ENCODE results near the gene CCNI2. TPM values are rescaled to one million over a fixed set of nuclear protein-coding genes. Genes with fewer than 3 reads are reported as not detected.

CCNI2 gene
- total RNA-seq, 1 experiment from 2014 or later, result 1.4 TPM

- TF ChIP-seq, protein P1, sequence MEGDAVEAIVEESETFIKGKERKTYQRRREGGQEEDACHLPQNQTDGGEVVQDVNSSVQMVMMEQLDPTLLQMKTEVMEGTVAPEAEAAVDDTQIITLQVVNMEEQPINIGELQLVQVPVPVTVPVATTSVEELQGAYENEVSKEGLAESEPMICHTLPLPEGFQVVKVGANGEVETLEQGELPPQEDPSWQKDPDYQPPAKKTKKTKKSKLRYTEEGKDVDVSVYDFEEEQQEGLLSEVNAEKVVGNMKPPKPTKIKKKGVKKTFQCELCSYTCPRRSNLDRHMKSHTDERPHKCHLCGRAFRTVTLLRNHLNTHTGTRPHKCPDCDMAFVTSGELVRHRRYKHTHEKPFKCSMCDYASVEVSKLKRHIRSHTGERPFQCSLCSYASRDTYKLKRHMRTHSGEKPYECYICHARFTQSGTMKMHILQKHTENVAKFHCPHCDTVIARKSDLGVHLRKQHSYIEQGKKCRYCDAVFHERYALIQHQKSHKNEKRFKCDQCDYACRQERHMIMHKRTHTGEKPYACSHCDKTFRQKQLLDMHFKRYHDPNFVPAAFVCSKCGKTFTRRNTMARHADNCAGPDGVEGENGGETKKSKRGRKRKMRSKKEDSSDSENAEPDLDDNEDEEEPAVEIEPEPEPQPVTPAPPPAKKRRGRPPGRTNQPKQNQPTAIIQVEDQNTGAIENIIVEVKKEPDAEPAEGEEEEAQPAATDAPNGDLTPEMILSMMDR (IDR thresholded peaks at IDR 0.05 in 2 of 3, conservative IDR thresholded peaks at IDR 0.05 in 1 of 3; ENCODE audit: borderline replicate concordance in 1 of 3, insufficient read depth in 1 of 3, low read depth in 2 of 3, low read length in 2 of 3), result no peak
- no peak for TF ChIP-seq RAD21 (IDR thresholded peaks at IDR 0.05; ENCODE audit: low read depth)
- TF ChIP-seq, protein P2, sequence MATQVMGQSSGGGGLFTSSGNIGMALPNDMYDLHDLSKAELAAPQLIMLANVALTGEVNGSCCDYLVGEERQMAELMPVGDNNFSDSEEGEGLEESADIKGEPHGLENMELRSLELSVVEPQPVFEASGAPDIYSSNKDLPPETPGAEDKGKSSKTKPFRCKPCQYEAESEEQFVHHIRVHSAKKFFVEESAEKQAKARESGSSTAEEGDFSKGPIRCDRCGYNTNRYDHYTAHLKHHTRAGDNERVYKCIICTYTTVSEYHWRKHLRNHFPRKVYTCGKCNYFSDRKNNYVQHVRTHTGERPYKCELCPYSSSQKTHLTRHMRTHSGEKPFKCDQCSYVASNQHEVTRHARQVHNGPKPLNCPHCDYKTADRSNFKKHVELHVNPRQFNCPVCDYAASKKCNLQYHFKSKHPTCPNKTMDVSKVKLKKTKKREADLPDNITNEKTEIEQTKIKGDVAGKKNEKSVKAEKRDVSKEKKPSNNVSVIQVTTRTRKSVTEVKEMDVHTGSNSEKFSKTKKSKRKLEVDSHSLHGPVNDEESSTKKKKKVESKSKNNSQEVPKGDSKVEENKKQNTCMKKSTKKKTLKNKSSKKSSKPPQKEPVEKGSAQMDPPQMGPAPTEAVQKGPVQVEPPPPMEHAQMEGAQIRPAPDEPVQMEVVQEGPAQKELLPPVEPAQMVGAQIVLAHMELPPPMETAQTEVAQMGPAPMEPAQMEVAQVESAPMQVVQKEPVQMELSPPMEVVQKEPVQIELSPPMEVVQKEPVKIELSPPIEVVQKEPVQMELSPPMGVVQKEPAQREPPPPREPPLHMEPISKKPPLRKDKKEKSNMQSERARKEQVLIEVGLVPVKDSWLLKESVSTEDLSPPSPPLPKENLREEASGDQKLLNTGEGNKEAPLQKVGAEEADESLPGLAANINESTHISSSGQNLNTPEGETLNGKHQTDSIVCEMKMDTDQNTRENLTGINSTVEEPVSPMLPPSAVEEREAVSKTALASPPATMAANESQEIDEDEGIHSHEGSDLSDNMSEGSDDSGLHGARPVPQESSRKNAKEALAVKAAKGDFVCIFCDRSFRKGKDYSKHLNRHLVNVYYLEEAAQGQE (IDR thresholded peaks at IDR 0.05; ENCODE audit: low read depth), result no peak
- no peak for TF ChIP-seq JUND (IDR thresholded peaks at IDR 0.05)
- TF ChIP-seq POLR2AphosphoS5 (IDR thresholded peaks at IDR 0.05; ENCODE audit: low read depth, low read length), result no peak
- TF ChIP-seq POLR2A (IDR thresholded peaks at IDR 0.05; ENCODE audit: borderline replicate concordance, extremely low read depth, insufficient read depth, insufficient read length), result no peak
- TF ChIP-seq CBX3 (IDR thresholded peaks at IDR 0.05; ENCODE audit: low read depth), result no peak
These were observed 32.7 kb downstream of the CCNI2 start (continued) for GRCh38 chr5:132779961-132780360.

DNA sequence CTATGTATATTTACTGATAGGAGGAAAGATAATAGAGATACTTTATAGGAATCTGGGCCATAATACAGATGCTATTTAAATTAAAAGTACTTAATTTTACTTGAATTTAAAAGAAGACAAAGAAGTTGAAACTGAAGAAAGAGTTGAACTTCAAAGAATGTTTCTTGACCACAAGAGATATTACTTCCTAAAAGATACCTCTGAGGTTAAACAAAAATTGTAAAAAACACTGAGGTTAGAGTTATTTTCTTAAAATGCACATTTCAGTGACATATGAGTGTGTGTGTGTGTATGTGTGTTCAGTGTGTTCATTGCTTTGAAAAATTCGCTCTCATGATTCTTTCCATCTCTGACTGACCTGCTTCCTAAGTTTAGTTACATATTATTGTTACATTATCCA, 33.4 kb downstream of the CCNI2 start:
- Histone ChIP-seq H3K9ac (ENCODE audit: low read length) (no peak overlapping the region), H3K27ac (ENCODE audit: low read depth, low read length) (no peak overlapping the region), H3K4me3 (replicated peaks in 1 of 2; ENCODE audit: low read depth in 1 of 2, low read length in 2 of 2) (no peak overlapping the region), H3K4me1 (ENCODE audit: control insufficient read depth in 1 of 2, insufficient read depth in 2 of 2, low read length in 2 of 2) (peaks cover 4 to 22% of the 10 kb centered on the region in 2 experiments), H3K36me3 (ENCODE audit: control insufficient read depth in 1 of 2, insufficient read depth in 2 of 2, low read length in 2 of 2) (no peaks in the 10 kb centered on the region), H2AFZ (ENCODE audit: low read depth, low read length, poor library complexity, severe bottlenecking) (peak overlapping the region; percentile 48), H3K9me3 (ENCODE audit: control insufficient read depth in 1 of 2, insufficient read depth in 1 of 2, low read depth in 1 of 2, low read length in 2 of 2) (no peaks in the 10 kb centered on the region), H3K9me2 (ENCODE audit: insufficient read depth) (no peaks in the 10 kb centered on the region), H4K20me1 (ENCODE audit: insufficient read depth) (no peaks in the 10 kb centered on the region), H3K4me2 (ENCODE audit: low read length) (no peak overlapping the region), H3K27me3 (ENCODE audit: insufficient read depth, low read length) (no peaks in the 10 kb centered on the region), H3K79me2 (ENCODE audit: insufficient read depth, low read length) (peaks cover 7% of the 10 kb centered on the region)
- ChIA-PET POLR2A (no interaction called here), RAD21 (ENCODE audit: low non-redundant PET in 1 of 2, low total read pairs in 2 of 2, uncharacterized antibody in 2 of 2, unreplicated experiment in 2 of 2) (no interaction called here), CTCF (no interaction called here)
- no peak for TF ChIP-seq SRF (IDR thresholded peaks at IDR 0.05; ENCODE audit: low read depth)
- no peak for TF ChIP-seq ZBTB33 (IDR thresholded peaks at IDR 0.05; ENCODE audit: extremely low read depth, insufficient replicate concordance, low read length)
- TF ChIP-seq, protein P2 (IDR thresholded peaks at IDR 0.05; ENCODE audit: low read depth), result no peak
- no peak for TF ChIP-seq RAD21 (IDR thresholded peaks at IDR 0.05; ENCODE audit: low read depth)
- no peak for TF ChIP-seq EGR1 (IDR thresholded peaks at IDR 0.05; ENCODE audit: low read depth)
- TF ChIP-seq ELF1 (IDR thresholded peaks at IDR 0.05; ENCODE audit: borderline replicate concordance, low read depth), result no peak
- no TSS peak for BruUV-seq (replicated peaks)
- DNase-seq (ENCODE audit: low read depth, low spot score) (no peak), ATAC-seq (no peak)
- intact Hi-C loops (cut with micrococcal nuclease), result no loop called here
